Natural killer cell (primary cell): Measurements from ENCODE around the gene COPS2. TPM values are rescaled to one million over a fixed set of nuclear protein-coding genes. Genes with fewer than 3 reads are reported as not detected.

Experiments
- ATAC-seq, 3 donors: fragments of 150-1000 bp in 2 of 3; fragments of 200-7000 bp in 1 of 3; cut with Tn5 transposase; 1 replicate in 1 of 3; 2 replicates in 2 of 3; pipeline ENCODE4 v1.10.0; 2021; ENCODE audit warnings: mild to moderate bottlenecking in 2 of 3, moderate library complexity in 2 of 3
- DNase-seq, 2 donors: peaks; one replicate each; pipeline versions ENCODE4 v3.0.0 to v3.0.0-alpha.2; 2013 to 2021; ENCODE audit warnings: mixed read lengths in 1 of 2
- H3K27ac ChIP-seq: one replicate; pipeline ENCODE4 v1.5.1; 2013; ENCODE audit warnings: mild to moderate bottlenecking, low read length
- H3K27me3 ChIP-seq: one replicate; pipeline ENCODE4 v1.6.1; 2013; ENCODE audit warnings: low read length; ENCODE audit not compliant: control insufficient read depth, insufficient read depth
- H3K36me3 ChIP-seq: one replicate; pipeline ENCODE4 v1.6.1; 2013; ENCODE audit warnings: low read length; ENCODE audit not compliant: control insufficient read depth, insufficient read depth
- H3K4me1 ChIP-seq: one replicate; pipeline ENCODE4 v1.6.1; 2013; ENCODE audit warnings: low read length; ENCODE audit not compliant: control insufficient read depth, insufficient read depth
- H3K4me3 ChIP-seq: one replicate; pipeline ENCODE4 v1.5.1; 2013; ENCODE audit warnings: low read length
- H3K9me3 ChIP-seq: one replicate; pipeline ENCODE4 v1.6.1; 2013; ENCODE audit warnings: low read length; ENCODE audit not compliant: control insufficient read depth, insufficient read depth
- H3K27ac Mint-ChIP-seq, 2 donors: one replicate each; pipeline ENCODE4 v1.8.0; 2022; ENCODE audit warnings: mild to moderate bottlenecking in 2 of 2, mixed read lengths in 2 of 2, moderate library complexity in 1 of 2
- H3K27me3 Mint-ChIP-seq, 2 donors: one replicate each; pipeline ENCODE4 v1.8.0; 2022; ENCODE audit warnings: low read depth in 2 of 2, mixed read lengths in 2 of 2
- H3K36me3 Mint-ChIP-seq: one replicate; pipeline ENCODE4 v1.8.0; 2022; ENCODE audit warnings: mixed read lengths
- H3K4me1 Mint-ChIP-seq, 2 donors: one replicate each; pipeline ENCODE4 v1.8.0; 2022; ENCODE audit warnings: mixed read lengths in 2 of 2
- H3K4me3 Mint-ChIP-seq: one replicate; pipeline ENCODE4 v1.8.0; 2022; ENCODE audit warnings: mild to moderate bottlenecking, moderate library complexity, mixed read lengths
- H3K9me3 Mint-ChIP-seq, 2 donors: one replicate each; pipeline ENCODE4 v1.8.0; 2022; ENCODE audit warnings: mixed read lengths in 2 of 2
- WGBS: methylation state at CpG from one replicate; pipeline ENCODE4 v1.1.7; 2013; ENCODE audit warnings: missing lambda C conversion rate; ENCODE audit not compliant: insufficient coverage; 5-methylcytosine and 5-hydroxymethylcytosine counted together
- intact Hi-C: fragments of 100-400 bp; cut with micrococcal nuclease; formaldehyde crosslinking; loops from one replicate; pipeline ENCODE4 v1.14.2; 2022
- total RNA-seq, 4 donors: library from RNA; stranded (reverse); fragments of 120-200 nt in 1 of 4; gene quantifications; one replicate each; pipeline versions ENCODE4 v1.2.3 to v1.2.4, GENCODE V29; 2013 to 2022
- TF ChIP-seq, protein P1 (sequence below): fragments of 200-600 bp; IDR thresholded peaks from one replicate; pipeline ENCODE4 v1.8.0; 2022; ENCODE audit warnings: antibody characterized with exemption

The COPS2 gene
- 10 to 100 TPM; 77.6 to 90.7 (median 89.3) TPM for total RNA-seq
- 62.5 TPM for total RNA-seq (2013)

DNA sequence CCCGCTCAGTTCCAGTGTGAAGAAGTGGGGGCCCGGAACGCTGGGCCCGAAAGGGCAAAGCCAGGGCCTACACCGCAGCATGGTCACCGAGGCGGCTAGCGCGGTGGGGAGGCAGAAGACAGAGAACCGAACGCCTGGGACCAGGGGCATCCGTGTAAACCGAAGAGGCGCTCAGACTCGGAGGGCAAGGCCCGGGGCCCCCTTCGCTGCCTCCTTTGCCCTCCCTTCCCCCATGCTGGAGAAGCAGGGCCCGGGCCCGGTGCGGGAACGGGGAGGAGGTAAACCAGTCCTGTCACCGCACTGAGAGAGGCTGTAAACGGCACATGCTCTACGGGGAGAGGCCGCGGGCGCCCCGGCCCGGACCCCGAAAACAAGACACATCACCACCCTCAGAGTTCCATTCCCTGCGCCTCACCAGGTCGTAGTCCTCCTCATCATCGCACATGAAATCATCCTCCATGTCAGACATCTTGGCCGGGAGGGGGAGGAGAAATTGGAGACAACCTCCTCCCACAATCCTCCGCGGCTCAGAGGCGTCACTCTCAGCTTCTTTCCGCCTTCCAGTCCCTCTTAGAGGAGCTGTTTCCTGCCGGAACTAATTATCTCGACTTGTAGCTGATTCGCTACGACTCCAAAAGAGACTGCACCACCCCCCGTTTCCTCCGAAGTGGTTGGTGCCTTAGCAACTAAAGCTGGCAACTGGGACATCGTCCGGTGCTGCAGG lies at the start of gene COPS2:
TSS of gene COPS2 (minus strand) at position 490 of the 724 bp plus-strand sequence. CDS start at position 469, 21 bp downstream.
- peak; percentile 92 to 99 (median 95) for ATAC-seq

DNA sequence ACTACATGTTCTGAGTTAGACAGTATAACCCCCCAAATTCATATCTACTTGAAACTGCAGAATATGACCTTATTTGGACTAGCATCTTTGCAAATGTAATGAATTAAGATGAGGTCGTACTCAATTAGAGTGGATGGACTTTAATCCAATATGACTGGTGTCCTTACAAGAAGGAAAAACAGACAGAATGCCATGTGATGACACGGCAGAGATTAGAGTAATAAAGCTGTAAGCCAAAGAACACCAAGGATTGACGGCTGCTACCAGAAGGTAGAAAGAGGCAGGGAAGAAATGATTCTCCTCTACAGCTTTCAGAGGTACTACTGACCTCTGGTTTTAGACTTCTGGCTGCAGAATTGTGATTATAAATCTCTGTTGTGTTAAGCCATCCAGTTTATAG lies 44.9 kb upstream of the COPS2 start:
- no peak overlapping the region for H3K4me3 ChIP-seq
- ATAC-seq (no peak), DNase-seq (no peak)
- peaks cover 11% of the 10 kb centered on the region for H3K36me3 ChIP-seq
- WGBS: 94% methylated on average over 3 of the region's 3 CpGs
- H3K9me3 ChIP-seq: no peaks in the 10 kb centered on the region
- intact Hi-C loops: no loop called here
- H3K36me3 Mint-ChIP-seq: peaks cover 5% of the 10 kb centered on the region
- no peak overlapping the region for H3K27ac Mint-ChIP-seq
- H3K27me3 Mint-ChIP-seq: no peaks in the 10 kb centered on the region
- peaks cover 19% of the 10 kb centered on the region in 2 donors for H3K4me1 Mint-ChIP-seq
- H3K4me1 ChIP-seq: no peaks in the 10 kb centered on the region
- H3K4me3 Mint-ChIP-seq: no peak overlapping the region
- TF ChIP-seq, protein P1, sequence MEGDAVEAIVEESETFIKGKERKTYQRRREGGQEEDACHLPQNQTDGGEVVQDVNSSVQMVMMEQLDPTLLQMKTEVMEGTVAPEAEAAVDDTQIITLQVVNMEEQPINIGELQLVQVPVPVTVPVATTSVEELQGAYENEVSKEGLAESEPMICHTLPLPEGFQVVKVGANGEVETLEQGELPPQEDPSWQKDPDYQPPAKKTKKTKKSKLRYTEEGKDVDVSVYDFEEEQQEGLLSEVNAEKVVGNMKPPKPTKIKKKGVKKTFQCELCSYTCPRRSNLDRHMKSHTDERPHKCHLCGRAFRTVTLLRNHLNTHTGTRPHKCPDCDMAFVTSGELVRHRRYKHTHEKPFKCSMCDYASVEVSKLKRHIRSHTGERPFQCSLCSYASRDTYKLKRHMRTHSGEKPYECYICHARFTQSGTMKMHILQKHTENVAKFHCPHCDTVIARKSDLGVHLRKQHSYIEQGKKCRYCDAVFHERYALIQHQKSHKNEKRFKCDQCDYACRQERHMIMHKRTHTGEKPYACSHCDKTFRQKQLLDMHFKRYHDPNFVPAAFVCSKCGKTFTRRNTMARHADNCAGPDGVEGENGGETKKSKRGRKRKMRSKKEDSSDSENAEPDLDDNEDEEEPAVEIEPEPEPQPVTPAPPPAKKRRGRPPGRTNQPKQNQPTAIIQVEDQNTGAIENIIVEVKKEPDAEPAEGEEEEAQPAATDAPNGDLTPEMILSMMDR: no peak
- no peak overlapping the region for H3K27ac ChIP-seq
- peaks cover 0 to 4% of the 10 kb centered on the region in 2 donors for H3K9me3 Mint-ChIP-seq
- no peaks in the 10 kb centered on the region for H3K27me3 ChIP-seq

More for the DNA sequence above, at the start of gene COPS2:
- peak within 1 kb of the TSS; percentile 95 to 99 for H3K27ac Mint-ChIP-seq
- H3K27ac ChIP-seq: peak within 1 kb of the TSS; percentile 90
- peak; percentile 87 to 97 for DNase-seq
- WGBS: under 1% methylated on average over 46 of the region's 46 CpGs
- no peaks in the 10 kb centered on the region for H3K36me3 ChIP-seq
- no peaks in the 10 kb centered on the region for H3K9me3 Mint-ChIP-seq
- no peaks in the 10 kb centered on the region for H3K27me3 Mint-ChIP-seq
- H3K27me3 ChIP-seq: no peaks in the 10 kb centered on the region
- no peaks in the 10 kb centered on the region for H3K36me3 Mint-ChIP-seq
- no peaks in the 10 kb centered on the region for H3K9me3 ChIP-seq
- peak within 1 kb of the TSS; percentile 87 for H3K4me3 ChIP-seq
- H3K4me1 Mint-ChIP-seq: peaks cover 27 to 32% of the 10 kb centered on the region in 2 donors
- peak within 1 kb of the TSS; percentile 99 for H3K4me3 Mint-ChIP-seq
- intact Hi-C loops: loop anchor here (1.0 to 10.0 kb wide), 6 partner anchors 15 to 1750 kb away; partner anchors contain the start of genes AP4E1, DTWD1, EID1 and FAM227B
- TF ChIP-seq, protein P1: no peak
- H3K4me1 ChIP-seq: peaks cover 7% of the 10 kb centered on the region

DNA sequence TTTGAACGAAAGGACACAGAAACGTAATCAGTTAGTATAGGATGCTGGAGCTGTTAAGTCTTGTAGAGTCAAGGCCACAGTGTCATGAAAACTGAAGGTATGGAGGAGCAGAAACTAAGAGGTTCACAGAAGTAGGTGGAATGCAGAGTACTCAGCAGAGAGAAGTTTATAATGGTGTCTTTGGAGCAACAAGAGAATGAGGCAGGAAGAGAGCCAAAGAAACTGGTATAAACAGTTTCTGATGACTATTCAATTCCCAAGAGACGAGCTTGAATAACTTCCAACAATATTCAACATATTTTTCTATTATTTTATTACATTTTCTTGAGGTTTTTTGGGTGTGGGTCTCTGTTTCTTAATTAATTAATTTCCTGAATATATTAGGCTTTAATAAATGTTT lies 44.3 kb upstream of the COPS2 start:
- intact Hi-C loops: no loop called here

More for the DNA sequence above, 44.3 kb upstream of the COPS2 start:
- Histone ChIP-seq H3K9me3 (no peaks in the 10 kb centered on the region), H3K36me3 (peaks cover 8% of the 10 kb centered on the region), H3K4me1 (no peaks in the 10 kb centered on the region), H3K27me3 (no peaks in the 10 kb centered on the region), H3K27ac (no peak overlapping the region), H3K4me3 (no peak overlapping the region)
- no peak for ATAC-seq
- TF ChIP-seq, protein P1: no peak
- H3K27me3 Mint-ChIP-seq: no peaks in the 10 kb centered on the region
- peaks cover 20% of the 10 kb centered on the region in 2 donors for H3K4me1 Mint-ChIP-seq
- no peaks in the 10 kb centered on the region for H3K36me3 Mint-ChIP-seq
- H3K4me3 Mint-ChIP-seq: no peak overlapping the region
- DNase-seq: no peak
- 100% methylated on average over 2 of the region's 3 CpGs for WGBS
- H3K27ac Mint-ChIP-seq: no peak overlapping the region
- no peaks in the 10 kb centered on the region for H3K9me3 Mint-ChIP-seq
